GM21737 (cell line): ENCODE measurements around the gene ZNF716.
"Not testable (repeated sequence)": the region's sequence is repeated elsewhere in the genome, so short reads cannot be mapped to it uniquely, and the experiment has no call there.

ENCODE experiments used
- ATAC-seq: cut with Tn5 transposase; IDR thresholded peaks from one replicate; pipeline ENCODE4 v1.9.1; 2021; ENCODE audit warnings: mild to moderate bottlenecking, moderate library complexity; ENCODE audit not compliant: unreplicated experiment

Gene ZNF716

DNA sequence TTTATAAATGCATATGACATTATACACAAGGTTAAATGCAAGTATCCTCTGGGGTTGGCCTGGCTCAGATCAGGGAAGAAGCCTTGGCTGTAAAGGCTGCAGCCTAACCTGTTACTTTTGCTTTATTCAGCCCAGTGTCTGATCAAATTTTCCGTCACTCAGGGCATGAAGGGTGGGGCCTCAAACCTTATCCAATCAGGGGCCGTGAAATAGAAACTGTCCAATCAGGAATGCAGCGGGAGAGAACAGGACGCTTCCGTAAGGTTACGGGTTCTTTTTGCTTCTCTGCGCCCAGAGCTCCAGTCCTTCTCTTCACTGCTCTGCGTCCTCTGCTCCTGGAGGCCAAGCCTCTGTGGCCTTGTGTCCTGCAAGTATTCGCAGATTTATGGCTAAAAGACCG is at the start of gene ZNF716:
TSS of gene ZNF716 (plus strand) at position 274 of the 400 bp plus-strand sequence. CDS start at position 386, 112 bp downstream.
- no peak for ATAC-seq

DNA sequence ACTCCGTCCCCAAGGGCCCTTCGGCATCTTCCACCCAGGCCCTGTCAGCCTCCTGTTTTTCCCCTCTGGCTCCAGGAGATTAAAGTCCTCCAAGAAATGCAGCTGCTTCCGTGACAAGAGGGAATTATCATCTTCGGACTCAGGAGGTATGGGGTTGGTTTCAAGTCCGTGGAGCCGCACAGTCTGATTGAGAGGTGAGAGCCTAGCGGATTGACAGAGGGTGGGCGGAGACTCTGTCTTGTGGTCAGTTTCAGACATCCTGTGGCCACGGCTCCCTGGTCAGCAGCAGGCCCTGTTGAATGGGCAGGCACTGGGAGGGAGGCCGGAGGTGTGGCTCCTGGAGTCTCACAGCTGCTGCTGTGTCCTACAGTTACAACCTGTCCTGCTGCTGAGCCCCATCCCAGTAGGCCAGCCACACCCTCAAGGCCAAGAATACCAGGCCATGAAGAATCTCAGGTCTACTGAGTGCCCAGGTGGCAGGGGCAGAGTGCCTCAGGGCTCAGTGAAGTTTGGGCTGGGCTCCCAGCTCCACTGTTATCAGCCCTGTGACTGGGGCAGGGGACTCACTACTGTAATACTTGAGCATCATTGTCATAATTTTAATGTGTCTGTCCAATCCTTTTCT is 49.3 kb upstream of the ZNF716 start:
- ATAC-seq: no peak

DNA sequence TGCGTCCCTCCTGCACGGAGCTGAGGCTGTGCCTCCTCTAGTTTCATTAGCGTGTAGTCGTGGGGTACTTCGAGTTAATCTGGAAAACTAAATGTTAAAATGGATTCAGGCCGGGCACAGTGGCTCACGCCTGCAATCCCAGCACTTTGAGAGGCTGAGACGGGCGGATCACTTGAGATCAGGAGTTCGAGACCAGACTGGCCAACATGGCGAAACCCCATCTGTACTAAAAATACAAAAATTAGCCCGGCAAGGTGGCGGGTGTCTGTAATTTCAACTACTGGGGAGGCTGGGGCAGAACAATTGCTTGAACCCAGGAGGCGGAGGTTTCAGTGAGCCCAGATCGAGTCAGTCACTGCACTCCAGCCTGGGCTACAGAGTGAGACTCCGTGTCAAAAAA is 46.9 kb upstream of the ZNF716 start:
- ATAC-seq: not testable (repeated sequence)

DNA sequence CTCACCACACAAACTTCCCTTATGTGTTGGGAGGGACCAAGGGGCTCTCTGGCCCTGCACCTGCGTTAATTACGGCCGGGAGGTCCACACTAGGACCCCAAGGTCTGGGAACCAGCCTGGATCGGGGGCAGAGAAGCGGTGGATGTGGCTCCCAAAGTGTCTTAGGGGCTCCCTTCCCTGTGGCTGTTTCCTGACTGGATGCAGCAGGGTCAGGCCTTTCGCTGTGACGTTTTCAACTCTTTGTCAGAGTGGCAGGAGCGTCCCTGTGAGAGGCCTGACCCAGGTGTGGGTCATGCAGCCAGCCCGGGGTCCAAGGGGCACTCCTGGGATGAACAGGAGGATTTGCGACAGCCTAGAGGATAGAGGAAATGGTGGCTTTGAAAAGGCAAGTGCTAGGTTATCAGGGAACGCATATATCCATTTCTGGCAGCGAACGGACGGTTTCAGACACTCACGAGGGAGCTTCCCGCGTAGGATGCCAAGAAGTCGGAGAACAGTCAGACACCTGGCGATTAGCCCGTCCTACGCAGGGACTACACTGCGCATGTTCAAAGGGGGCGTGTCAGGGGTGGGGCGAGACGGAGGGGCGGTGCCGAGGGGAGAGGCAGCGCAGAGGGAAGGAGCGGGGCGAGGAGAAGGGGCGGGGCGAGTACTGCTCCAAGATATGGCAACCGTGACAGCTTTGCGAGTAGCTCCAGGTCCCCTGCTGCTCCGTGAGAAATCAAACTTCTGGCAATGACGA is 46.2 kb upstream of the ZNF716 start:
- no peak for ATAC-seq

DNA sequence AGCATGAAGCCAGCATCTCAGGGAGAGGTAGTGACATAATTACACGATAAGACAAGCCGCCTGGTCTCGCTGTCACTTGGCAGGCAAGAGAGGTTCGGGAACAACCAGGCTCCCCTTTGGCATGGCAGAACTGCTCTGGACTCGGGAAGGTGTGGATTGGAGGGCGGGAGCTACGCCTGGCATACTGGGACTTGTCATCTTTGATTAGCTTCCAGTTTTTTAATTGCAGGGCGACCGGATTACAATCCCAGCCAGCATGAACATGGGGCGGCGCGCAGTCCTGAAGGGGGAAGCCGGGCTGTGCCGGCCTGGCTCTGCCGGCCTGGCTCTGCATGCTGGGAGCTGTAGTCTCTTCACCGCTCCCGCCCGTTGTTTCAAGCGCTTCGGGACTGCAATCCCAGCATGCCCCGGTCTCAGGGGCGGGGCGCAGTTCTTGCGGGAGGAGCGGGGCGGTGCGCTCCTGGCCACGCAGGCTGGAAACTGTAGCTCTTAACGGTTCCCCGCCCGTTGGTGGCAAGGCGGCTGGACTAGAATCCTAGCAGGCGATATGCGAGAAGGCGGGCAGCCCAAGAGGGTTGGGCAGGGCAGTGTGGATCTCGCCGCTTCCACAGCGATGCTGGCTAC is 45.5 kb upstream of the ZNF716 start:
- no peak for ATAC-seq

DNA sequence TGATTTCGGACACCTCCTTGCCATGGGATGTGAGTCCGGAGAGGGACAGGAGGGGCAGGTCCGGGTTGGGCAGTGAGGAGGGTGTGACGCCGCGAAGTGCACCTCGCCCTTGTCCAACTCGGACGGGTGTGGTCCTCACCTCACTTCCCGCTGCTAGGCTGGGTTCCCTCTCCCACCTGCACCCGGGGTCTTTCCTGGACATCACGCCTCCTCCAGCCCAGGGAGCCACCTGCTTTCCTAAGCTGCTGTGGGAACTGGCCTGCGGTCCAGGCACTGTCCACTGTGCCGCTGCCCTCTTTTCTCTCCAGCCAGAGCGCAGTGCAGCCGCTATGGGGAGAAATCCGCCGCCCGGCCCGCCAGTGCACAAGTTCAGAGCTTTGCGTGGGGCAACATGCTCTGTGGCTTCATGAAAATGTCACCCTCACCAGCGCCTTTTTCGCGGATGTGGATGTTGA is 45.0 kb upstream of the ZNF716 start:
- ATAC-seq: no peak

DNA sequence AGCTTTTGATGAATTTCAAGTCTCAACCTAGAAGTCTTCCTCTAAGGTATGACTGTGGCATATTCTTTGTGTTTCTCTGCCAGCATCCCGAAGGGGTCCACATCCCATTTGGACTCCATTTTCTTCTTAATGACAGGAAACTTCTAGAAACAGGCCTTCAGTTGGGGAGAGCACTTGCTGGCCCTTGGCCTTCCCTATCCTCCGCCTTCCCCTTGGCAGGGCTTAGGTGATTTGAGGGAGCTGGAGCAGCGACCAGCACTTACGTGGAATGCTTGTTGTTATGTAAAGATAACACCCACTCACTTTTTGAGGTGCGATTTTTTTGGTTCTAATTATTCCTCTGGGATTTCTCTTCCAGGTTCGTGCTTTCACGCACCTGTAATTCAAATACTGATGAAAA is 42.9 kb upstream of the ZNF716 start:
- ATAC-seq: no peak

DNA sequence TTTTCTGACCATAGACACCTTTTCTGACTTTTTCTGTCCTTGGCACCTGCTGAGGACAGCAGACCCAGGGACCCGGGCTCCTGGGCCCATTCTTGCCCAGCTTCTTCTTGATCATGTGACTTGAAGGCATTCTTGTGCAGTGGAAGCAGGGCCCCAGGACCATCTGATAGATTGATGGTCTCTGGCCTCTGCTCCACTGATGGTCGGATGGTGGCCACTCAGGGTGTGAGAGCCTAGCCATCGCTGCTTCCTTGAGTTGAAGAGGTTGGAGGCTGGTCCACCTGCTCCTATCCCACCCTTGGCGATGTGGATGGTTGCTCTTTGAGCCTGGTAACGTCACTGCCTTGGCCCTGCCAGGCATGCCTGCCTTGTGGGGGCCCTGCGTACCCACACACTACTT is 37.8 kb upstream of the ZNF716 start:
- ATAC-seq: no peak

DNA sequence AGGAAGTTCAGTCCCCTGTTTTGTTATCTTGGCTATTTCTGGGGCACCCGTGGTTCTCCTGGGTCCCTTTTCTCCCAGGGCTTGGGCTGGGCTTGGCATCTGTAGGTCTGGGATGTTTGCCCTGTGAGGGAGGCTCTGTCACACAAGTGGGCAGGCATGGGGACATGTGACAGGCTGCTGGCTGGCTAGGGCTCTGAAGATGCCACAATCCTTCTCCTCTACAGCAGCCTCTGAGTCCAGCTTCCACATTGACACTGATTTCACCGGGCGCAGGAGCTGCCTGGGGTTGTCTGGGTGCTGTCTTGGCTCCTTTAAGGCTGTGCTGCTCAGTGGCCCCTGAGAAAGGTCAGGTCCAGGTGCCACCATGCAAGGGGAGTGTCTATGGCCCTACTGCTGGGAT is 37.4 kb upstream of the ZNF716 start:
- ATAC-seq: no peak

DNA sequence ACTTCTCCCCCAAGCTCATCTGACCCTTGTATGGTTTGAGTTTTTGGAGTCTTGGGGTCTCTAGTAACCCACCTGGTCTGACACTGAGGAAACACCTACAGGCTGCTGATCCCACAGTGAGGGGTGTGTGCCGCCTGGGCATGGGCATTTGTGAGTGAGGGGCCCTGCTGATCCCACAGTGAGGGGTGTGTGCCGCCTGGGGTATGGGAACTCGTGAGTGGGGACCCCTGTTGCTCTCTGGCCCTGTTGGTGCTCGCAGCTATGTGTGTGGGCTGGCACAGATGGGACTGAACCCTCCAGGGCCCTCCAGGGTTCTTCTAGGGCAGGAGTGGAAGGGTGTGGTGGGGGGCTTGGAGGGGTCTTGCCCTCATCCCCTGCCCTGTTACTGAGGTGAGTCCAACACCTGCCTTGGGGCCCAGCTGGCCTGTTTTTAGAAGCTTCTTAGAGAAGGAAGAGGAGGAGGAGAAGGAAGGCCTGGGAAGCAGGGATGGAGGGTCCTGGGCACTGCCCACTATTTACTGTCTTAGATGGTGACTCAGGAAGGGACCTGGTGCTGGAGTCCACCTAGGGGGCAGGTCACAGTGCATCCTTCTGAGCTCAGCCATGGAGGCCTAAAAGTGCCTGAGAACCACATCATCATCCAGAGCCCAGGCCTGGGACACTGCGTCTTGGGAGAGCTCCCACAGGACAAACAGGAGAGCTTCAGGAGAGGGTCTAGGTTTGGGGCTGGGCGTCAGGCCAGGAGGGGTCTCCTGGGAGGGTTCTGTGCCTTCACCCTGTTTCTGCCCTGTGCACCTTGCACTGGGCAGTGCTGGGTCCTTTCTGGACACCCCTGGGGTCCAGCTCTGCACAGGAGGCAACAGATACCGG is 36.2 kb upstream of the ZNF716 start:
- no peak for ATAC-seq

DNA sequence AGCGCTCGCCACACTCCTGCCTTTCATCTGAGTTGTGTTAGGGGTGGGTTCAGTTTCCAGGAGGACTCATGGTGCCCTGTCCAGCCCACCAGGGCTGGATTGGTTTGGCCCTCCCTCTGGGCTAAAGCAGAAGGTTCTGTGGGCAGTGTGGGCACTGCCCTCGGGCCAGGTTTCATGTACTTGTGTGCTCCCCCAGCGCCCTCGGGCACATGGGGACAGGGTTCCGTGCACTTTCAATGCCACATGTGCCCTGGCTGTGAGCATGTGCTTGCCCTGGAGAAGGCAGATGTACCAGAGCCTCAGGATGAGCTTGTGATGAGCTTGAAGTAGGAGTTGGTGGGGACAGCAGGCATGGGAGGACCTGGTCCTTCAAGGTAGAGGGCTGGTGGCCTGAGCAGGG is 35.6 kb upstream of the ZNF716 start:
- no peak for ATAC-seq

DNA sequence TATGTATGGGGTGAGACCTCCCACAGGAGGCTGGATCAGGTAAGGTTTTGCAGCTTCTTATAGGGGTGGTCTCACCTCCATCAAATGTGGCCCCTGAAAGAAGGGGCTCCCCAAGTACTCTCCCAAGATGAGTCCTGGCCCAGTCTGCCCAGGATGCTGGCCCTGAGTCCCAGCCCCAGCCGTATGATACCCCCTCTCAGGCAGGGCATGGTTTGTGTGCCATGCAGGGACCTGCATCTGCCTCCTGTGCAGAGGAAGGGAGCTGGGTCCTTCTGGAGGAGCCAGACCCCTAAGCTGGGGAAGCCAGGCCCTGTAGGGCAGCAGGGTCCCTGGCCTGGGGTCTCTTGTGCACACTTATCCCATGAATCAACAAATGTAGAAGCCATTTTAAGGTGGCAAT is 35.1 kb upstream of the ZNF716 start:
- ATAC-seq: no peak

DNA sequence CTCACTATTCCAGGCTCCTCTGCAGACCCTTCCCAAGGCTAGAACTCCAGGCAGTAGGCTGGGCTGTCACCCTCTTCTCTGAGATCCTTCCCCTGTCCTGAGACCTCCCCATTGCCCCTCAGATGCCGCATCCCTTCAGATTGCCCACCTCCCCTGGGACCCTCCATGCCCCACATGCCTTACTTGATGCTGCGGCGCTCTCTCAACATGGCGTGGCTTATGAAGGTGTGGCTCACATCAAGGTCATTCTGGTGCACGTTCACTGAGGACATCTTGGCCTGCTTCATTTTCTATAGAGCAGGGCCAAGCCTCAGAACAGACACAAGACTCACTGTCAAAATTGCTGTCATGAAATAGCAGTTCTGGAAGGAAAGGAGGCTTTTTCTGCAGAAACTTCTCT is 34.7 kb upstream of the ZNF716 start:
- no peak for ATAC-seq

DNA sequence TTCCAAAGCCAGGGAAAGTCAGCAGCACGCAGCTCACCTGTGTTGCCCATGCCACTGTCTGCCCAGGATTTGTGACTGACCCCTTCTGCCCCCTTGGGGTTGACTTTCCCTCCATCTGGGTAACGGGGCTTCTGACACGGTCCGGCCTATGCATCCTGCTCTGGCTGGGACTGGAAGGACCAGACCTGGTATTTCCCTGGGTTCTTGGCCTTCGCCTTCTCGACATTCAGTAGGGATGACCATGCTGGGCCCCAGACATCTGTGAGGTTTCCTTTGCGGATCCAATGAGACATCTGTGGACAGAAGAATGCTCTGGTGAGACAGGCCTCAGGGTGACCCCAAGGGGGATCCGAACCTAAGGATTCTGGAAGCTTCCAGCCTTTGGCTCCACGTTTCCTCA is 34.2 kb upstream of the ZNF716 start:
- no peak for ATAC-seq

DNA sequence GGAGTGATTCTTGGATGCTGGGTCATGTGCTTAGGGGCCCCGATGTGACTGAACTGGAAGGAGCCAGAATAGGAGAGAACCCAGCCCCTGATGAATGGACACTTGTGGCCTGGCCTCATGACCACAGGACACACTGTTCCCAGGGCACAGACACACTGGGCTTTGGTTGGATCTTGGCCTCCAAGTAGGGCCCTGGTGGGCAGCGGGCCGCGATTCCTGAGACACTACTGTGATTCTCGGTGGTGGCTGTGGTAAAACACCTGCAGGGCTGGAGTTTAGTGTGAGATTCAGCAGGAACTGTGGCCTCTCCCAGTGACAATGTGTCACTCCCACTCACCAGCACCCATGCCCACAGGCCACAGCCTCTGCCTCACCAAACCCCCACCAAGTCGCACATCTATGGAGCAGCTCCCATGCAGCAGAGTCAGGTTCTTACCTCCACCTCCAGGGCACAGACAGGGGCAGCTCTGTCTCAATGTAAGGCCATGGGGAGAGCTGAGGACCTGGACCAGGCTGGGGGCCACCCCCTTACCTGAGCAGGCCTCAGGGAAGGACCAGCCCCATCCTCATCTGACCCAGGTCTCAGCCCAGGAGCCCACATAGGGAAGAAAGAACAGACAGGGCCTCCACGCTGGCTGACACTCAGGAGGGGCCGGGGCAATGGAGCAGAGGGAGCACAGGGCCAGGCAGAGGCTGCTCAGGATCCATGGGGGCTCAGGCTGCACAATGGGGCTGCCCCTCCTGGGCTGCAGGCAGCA is 33.2 kb upstream of the ZNF716 start:
- no peak for ATAC-seq

DNA sequence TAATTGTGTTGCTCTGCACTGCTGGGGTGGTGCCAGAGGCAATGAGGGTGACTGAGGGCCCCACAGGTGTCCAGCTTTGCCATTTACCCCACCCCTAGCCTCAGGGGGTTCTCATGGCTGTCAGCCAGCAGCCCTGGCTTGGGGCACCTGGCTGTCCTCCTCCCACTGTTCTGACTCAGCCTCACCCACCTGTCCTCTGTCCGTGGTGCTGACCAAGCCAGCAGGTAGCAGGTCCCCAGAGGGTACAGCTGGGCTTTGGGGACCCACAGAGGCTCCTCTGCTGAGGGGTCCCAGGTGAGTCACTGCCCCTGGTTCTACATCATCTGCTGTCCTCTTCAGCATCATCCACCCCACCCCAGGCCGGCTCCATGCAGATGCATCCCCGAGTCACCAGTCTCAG is 32.2 kb upstream of the ZNF716 start:
- ATAC-seq: no peak

DNA sequence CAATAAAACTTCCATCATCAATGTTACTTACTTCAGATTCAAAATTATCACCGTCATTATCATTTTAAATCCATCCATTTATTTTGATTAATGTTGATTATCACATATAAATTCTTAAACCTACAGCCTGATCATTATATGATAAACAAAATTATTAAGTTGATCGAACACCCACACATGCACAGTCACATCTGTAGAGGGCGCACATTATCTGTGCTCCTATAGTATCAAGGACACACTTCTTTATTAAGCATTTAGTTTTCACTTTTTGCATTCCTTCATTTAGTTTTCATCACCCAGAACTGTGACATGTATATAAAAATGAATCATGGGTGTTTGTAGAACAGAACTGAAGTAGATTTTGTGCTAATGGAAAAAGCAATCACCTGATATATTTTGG is 26.2 kb upstream of the ZNF716 start:
- ATAC-seq: no peak

DNA sequence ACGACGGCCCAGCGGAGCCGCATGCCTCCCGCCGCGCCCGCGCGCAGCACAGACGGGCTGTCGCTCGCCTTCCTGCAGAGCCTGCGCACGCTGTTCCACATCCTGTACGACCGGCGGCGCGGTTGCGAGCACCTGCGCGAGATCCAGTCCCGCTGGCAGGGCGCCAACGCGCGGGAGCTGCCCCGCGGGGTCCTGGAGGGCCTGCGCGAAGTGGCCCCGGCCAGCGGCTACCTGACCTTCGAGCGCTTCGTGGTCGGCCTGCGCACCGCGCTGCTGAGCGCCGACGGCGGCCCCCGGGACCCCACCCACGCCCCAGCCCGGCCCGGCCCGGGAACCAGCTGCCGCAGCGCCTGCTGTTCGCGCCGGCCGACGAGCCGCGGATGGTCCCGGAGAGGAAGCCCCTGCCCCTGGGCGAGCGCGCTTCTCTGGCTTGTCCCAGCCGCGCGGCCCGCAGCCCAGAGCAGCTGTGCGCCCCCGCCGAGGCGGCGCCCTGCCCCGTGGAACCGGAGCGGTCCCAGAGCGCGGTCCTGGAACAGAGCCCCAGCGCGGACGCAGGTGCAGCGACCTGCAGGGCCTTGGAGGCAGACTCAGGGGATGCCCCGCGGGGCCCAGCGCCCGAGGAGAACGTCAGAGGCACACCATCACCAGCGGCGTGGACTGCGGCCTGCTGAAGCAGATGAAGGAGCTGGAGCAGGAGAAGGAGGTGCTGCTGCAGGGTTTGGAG is 25.3 kb upstream of the ZNF716 start:
- ATAC-seq: no peak

DNA sequence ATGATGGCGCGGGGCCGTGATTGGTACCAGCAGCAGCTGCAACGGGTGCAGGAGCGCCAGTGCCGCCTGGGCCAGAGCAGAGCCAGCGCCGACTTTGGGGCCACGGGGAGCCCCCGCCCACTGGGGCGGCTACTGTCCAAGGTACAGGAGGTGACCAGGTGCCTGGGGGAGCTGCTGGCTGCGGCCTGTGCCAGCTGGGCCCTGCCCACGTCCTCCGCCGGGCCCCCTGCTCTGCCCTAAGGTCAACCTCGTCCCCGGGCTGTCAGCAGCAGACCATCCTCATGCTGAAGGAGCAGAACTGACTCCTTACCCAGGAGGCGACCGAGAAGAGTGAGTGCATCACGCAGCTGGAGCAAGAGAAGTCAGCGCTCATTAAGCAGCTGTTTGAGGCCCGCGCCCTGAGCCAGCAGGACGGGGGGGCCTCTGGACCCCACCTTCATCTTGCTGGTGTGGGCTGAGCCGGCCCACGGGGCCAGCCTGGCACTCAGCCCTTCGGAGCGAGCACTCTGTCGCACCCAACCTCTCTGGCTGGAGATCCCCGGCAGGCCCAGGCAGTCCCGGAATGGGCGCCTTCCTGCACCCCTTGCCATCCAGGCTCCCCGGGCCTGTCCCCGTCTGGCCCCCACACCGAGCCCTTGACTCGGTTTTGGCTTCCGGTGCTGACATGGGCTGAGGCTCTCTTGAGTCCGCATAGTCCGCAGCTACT is 24.6 kb upstream of the ZNF716 start:
- ATAC-seq: no peak
